Peyer's patch (tissue), 4 donors: ENCODE results near the gene QRFP.

Experiments
- POLR2A ChIP-seq, 2 donors: fragments of 450-650 bp; IDR thresholded peaks; one replicate each; pipeline ENCODE4 v1.5.1; 2017; ENCODE audit warnings: antibody characterized with exemption in 2 of 2, mild to moderate bottlenecking in 2 of 2, moderate library complexity in 2 of 2
- TF ChIP-seq, protein P1 (sequence below), 6 experiments: fragments of 450-650 bp in 4 of 6; fragments of 200-600 bp in 2 of 6; sonication (generic) in 1 of 6; IDR thresholded peaks; one replicate each; pipeline ENCODE4 v1.5.1; 2017 to 2019; ENCODE audit warnings: antibody characterized with exemption in 6 of 6, mild to moderate bottlenecking in 3 of 6, moderate library complexity in 1 of 6

DNA sequence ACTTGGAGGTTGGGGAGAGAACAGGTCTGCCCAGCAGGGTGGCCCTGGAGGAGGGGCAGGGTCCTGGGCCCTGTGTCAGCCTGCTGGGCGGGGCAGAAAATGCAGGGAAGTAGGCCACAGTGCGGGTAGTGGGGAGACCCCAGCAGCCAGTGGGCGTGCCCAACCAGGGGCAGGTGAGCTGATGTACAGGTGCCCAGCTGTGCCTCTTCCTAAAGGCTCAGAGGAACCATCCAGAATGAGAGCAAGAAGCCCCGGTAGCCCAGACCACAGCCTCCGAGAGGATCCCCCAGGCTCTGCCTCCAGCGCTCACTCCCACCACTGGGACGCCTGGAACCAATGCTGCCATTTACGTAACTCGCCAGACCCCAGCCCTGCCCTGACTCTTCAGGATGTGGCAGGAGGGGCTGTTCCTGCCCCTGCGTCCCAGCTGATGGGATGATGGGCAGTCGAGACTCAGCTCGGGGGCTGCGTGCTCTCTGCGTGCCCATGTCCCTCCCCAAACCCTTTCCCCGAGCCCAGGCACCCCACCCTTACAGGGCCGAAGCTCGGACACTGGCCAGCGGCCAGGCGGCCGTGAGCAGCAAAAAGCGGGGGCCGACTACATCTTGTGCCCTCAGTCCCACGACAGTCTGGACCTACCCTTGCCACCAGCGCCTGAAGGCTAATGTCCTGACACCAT, 17.9 kb upstream of the QRFP start:
- TF ChIP-seq, protein P1, sequence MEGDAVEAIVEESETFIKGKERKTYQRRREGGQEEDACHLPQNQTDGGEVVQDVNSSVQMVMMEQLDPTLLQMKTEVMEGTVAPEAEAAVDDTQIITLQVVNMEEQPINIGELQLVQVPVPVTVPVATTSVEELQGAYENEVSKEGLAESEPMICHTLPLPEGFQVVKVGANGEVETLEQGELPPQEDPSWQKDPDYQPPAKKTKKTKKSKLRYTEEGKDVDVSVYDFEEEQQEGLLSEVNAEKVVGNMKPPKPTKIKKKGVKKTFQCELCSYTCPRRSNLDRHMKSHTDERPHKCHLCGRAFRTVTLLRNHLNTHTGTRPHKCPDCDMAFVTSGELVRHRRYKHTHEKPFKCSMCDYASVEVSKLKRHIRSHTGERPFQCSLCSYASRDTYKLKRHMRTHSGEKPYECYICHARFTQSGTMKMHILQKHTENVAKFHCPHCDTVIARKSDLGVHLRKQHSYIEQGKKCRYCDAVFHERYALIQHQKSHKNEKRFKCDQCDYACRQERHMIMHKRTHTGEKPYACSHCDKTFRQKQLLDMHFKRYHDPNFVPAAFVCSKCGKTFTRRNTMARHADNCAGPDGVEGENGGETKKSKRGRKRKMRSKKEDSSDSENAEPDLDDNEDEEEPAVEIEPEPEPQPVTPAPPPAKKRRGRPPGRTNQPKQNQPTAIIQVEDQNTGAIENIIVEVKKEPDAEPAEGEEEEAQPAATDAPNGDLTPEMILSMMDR (IDR thresholded peaks at IDR 0.05): no peak
- TF ChIP-seq POLR2A (IDR thresholded peaks at IDR 0.05): no peak
